Effector memory CD4-positive, alpha-beta T cell (primary cell): ENCODE measurements around the gene IL3.

Experiments used
- DNase-seq, 3 donors: peaks; one replicate each; pipeline ENCODE4 v3.0.0-alpha.2; 2020
- H3K27ac ChIP-seq: 2 replicates; pipeline ENCODE4 v1.7.0; 2013; ENCODE audit warnings: mild to moderate bottlenecking, low read length, moderate library complexity; ENCODE audit not compliant: insufficient read depth, poor library complexity, severe bottlenecking
- H3K27me3 ChIP-seq: replicated peaks from 2 replicates; pipeline ENCODE4 v1.7.0; 2013; ENCODE audit warnings: mild to moderate bottlenecking, low read length; ENCODE audit not compliant: insufficient read depth, control insufficient read depth, poor library complexity, severe bottlenecking
- H3K36me3 ChIP-seq: 2 replicates; pipeline ENCODE4 v1.7.0; 2013; ENCODE audit warnings: mild to moderate bottlenecking, low read length, moderate library complexity; ENCODE audit not compliant: control insufficient read depth, insufficient read depth
- H3K4me1 ChIP-seq: 2 replicates; pipeline ENCODE4 v1.7.0; 2013; ENCODE audit warnings: low read length, mild to moderate bottlenecking; ENCODE audit not compliant: control insufficient read depth, insufficient read depth, poor library complexity, severe bottlenecking
- H3K4me3 ChIP-seq: 2 replicates; pipeline ENCODE4 v1.7.0; 2013; ENCODE audit warnings: low read length, low read depth, mild to moderate bottlenecking; ENCODE audit not compliant: insufficient read depth, poor library complexity, severe bottlenecking
- H3K9me3 ChIP-seq: 2 replicates; pipeline ENCODE4 v1.7.0; 2013; ENCODE audit warnings: mild to moderate bottlenecking, low read length, moderate library complexity; ENCODE audit not compliant: control insufficient read depth

Gene IL3

GRCh38 chr5:132089363-132089762 is 28.9 kb downstream of the IL3 start:
- no peaks in the 10 kb centered on the region for H3K27me3 ChIP-seq
- H3K27ac ChIP-seq, result no peak overlapping the region
- peaks cover under 1% of the 10 kb centered on the region for H3K4me1 ChIP-seq
- DNase-seq, result no peak
- no peaks in the 10 kb centered on the region for H3K9me3 ChIP-seq
- H3K4me3 ChIP-seq, result no peak overlapping the region
- H3K36me3 ChIP-seq, result no peaks in the 10 kb centered on the region

- DNase-seq, result no peak
- H3K27ac ChIP-seq, result no peak overlapping the region
- no peaks in the 10 kb centered on the region for H3K27me3 ChIP-seq
- no peaks in the 10 kb centered on the region for H3K36me3 ChIP-seq
- no peaks in the 10 kb centered on the region for H3K9me3 ChIP-seq
- H3K4me1 ChIP-seq, result peaks cover 5% of the 10 kb centered on the region
- H3K4me3 ChIP-seq, result no peak overlapping the region
These were observed 29.7 kb downstream of the IL3 start for GRCh38 chr5:132090107-132090506.

- Histone ChIP-seq H3K36me3 (no peaks in the 10 kb centered on the region), H3K27ac (no peak overlapping the region), H3K9me3 (no peaks in the 10 kb centered on the region), H3K4me3 (no peak overlapping the region), H3K4me1 (peaks cover 13% of the 10 kb centered on the region), H3K27me3 (no peaks in the 10 kb centered on the region)
- DNase-seq, result no peak
These were observed 32.8 kb downstream of the IL3 start for GRCh38 chr5:132093271-132093670.

- no peaks in the 10 kb centered on the region for H3K36me3 ChIP-seq
- no peak overlapping the region for H3K4me3 ChIP-seq
- no peak for DNase-seq
- H3K27me3 ChIP-seq, result no peaks in the 10 kb centered on the region
- peaks cover 22% of the 10 kb centered on the region for H3K4me1 ChIP-seq
- H3K9me3 ChIP-seq, result no peaks in the 10 kb centered on the region
- H3K27ac ChIP-seq, result no peak overlapping the region
These were observed 34.1 kb downstream of the IL3 start for GRCh38 chr5:132094393-132095076.

- H3K27ac ChIP-seq, result no peak overlapping the region
These were observed 34.6 kb downstream of the IL3 start for GRCh38 chr5:132095077-132095410.

GRCh38 chr5:132095424-132095972 is 35.0 kb downstream of the IL3 start:
- Histone ChIP-seq H3K9me3 (no peaks in the 10 kb centered on the region), H3K4me1 (peaks cover 32% of the 10 kb centered on the region), H3K27me3 (no peaks in the 10 kb centered on the region), H3K27ac (no peak overlapping the region), H3K36me3 (no peaks in the 10 kb centered on the region), H3K4me3 (no peak overlapping the region)
- peak in 1 of 3 donors; percentile 16 for DNase-seq

More at GRCh38 chr5:132095077-132095410, 34.6 kb downstream of the IL3 start:
- Histone ChIP-seq H3K4me1 (peaks cover 27% of the 10 kb centered on the region), H3K36me3 (no peaks in the 10 kb centered on the region), H3K4me3 (no peak overlapping the region), H3K9me3 (no peaks in the 10 kb centered on the region), H3K27me3 (no peaks in the 10 kb centered on the region)
- no peak for DNase-seq

- H3K27me3 ChIP-seq, result no peaks in the 10 kb centered on the region
- peaks cover 46% of the 10 kb centered on the region for H3K4me1 ChIP-seq
- no peak overlapping the region for H3K27ac ChIP-seq
- no peak for DNase-seq
- H3K9me3 ChIP-seq, result no peaks in the 10 kb centered on the region
- no peak overlapping the region for H3K4me3 ChIP-seq
- H3K36me3 ChIP-seq, result no peaks in the 10 kb centered on the region
These were observed 36.4 kb downstream of the IL3 start for GRCh38 chr5:132096904-132097303.

- no peaks in the 10 kb centered on the region for H3K9me3 ChIP-seq
- H3K36me3 ChIP-seq, result no peaks in the 10 kb centered on the region
- H3K4me1 ChIP-seq, result peaks cover 58% of the 10 kb centered on the region
- H3K27ac ChIP-seq, result no peak overlapping the region
- no peak for DNase-seq
- H3K4me3 ChIP-seq, result no peak overlapping the region
- no peaks in the 10 kb centered on the region for H3K27me3 ChIP-seq
These were observed 37.7 kb downstream of the IL3 start for GRCh38 chr5:132098151-132098594.

GRCh38 chr5:132098621-132099020 is 38.2 kb downstream of the IL3 start:
- peaks cover 62% of the 10 kb centered on the region for H3K4me1 ChIP-seq
- no peak overlapping the region for H3K27ac ChIP-seq
- H3K9me3 ChIP-seq, result no peaks in the 10 kb centered on the region
- DNase-seq, result no peak
- no peaks in the 10 kb centered on the region for H3K36me3 ChIP-seq
- H3K27me3 ChIP-seq, result no peaks in the 10 kb centered on the region
- no peak overlapping the region for H3K4me3 ChIP-seq

GRCh38 chr5:132099076-132099748 is 38.8 kb downstream of the IL3 start:
- no peak overlapping the region for H3K4me3 ChIP-seq
- H3K27ac ChIP-seq, result peak overlapping the region; percentile 2
- peak in 1 of 3 donors; percentile 36 for DNase-seq
- no peaks in the 10 kb centered on the region for H3K27me3 ChIP-seq
- H3K4me1 ChIP-seq, result peaks cover 67% of the 10 kb centered on the region
- H3K9me3 ChIP-seq, result no peaks in the 10 kb centered on the region
- H3K36me3 ChIP-seq, result no peaks in the 10 kb centered on the region
